ENCODE data around the gene KCTD7.
"Not testable (repeated sequence)": the region's sequence is repeated elsewhere in the genome, so short reads cannot be mapped to it uniquely, and the experiment has no call there.

Gene KCTD7

GRCh38 chr7:66630531-66630930, 1.9 kb downstream of the KCTD7 start:
- TF ChIP-seq CTCF (conservative IDR thresholded peaks at IDR 0.05) = no peak
- no peak overlapping the region for H3K27ac ChIP-seq

DNA sequence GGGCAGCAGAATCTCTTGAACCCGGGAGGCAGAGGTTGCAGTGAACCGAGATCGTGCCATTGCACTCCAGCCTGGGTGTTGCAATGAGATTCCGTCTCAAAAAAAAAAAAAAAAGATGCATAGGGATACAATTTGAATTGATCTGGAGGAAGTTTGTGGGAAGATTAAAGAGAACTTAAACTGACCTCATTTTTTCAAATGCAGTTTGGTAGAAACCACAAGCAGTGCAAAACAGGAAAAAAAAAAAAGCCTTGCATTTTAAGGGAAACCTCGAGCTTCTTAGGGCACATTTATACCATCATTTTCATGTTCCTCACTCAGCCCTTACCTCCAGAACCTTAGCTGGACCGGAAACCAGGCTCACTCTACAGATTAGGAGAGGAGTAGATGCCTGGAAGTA, 2.8 kb downstream of the KCTD7 start:
- no peak for TF ChIP-seq CTCF (conservative IDR thresholded peaks at IDR 0.05)
- no peak overlapping the region for H3K27ac ChIP-seq

DNA sequence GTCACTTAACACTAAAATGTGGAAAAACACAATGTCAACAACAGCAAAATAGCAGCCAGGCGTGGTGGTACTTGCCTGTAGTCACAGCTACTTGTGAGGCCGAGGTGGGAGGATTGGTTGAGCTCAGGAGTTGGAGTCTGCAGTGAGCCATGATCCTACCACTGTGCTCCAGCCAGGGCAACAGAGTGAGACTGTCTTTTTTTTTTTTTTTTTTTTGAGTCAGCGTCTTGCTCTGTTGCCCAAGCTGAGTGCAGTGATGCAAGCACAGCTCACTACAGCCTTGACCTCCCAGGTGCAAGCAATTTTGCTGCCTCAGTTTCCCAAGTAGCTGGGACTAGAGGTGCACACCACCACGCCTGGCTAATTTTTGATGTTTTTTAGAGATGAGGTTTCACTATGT, 6.1 kb downstream of the KCTD7 start:
- no peak overlapping the region for H3K27ac ChIP-seq
- TF ChIP-seq CTCF (conservative IDR thresholded peaks at IDR 0.05) = no peak

- H3K27ac ChIP-seq = not testable (repeated sequence)
Observed at GRCh38 chr7:66635322-66635981, 6.8 kb downstream of the KCTD7 start.

DNA sequence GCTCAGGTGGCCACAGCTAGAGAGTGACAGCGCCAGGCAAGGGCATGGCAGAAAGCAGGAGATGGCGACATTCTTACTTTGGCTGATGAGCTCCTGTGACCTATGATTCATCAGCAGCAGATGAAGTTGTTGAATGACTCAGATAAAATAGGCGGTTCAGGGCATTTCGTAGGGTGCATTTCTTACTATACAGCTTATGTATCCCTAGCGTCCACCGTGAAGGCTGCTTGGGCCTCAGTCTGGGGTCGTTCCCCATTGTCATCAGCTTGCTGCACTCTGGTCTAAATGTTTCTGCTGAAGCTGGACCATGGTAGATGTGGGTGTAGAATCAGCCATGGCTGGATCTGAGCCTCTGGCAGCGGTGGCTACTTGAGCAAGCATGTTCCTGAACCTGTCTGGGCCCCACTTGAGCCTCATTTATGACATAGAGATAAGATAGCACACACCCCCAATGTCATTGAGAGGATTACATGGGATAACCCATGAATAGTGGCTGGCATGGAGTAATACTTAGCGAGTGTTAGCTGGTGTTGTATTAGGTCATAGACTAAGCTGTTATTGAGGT, 7.4 kb downstream of the KCTD7 start:
- not testable (repeated sequence) for H3K27ac ChIP-seq

DNA sequence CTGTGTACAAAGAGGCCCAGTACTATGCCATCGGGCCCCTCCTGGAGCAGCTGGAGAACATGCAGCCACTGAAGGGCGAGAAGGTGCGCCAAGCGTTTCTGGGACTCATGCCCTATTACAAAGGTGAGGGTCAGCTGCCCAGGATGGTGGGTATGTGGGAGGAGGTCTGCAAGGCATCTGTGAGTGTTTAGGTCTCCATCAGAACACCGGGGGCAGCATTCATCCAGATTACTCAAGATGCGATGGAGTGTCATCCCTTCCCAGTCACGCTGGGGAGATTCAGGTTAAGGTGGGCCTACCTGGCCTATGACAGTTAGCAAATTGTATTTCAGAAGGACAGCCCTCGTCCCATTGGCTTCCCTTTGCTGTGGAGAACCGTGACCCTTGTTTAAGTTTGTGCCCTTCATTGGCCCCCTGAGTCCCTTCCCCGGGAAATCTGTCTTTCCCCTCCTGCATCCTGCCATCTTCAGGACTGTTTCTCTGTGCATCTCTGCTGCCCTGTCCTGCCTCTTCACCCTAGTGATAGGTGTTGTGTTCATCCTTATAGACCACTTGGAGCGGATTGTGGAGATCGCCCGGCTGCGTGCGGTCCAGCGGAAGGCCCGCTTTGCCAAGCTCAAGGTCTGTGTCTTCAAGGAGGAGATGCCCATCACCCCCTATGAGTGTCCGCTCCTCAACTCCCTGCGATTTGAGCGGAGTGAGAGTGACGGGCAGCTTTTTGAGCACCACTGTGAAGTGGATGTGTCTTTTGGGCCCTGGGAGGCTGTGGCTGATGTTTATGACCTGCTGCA, 9.8 kb downstream of the KCTD7 start:
- TF ChIP-seq CTCF (conservative IDR thresholded peaks at IDR 0.05) = no peak
- H3K27ac ChIP-seq = no peak overlapping the region

DNA sequence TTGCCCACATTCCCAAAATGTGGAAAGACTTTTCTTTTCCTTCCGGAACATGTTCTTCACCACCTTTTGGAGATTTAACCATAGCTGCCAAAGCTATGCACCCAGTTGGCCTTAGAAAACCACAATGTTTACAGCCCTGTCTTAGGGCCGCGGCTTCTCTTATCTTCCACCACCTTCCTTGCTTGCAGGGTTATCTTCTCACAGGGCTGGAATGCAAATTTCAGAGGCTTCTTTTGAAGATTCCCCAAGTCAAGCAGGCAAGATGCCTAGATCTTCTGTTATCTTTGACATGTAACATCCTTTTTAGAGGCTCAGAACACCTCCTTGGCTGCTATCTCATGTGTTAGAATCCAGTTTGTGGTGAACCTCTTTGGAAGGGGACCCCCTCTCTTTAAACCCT, 11.1 kb downstream of the KCTD7 start:
- no peak for TF ChIP-seq CTCF (conservative IDR thresholded peaks at IDR 0.05)
- H3K27ac ChIP-seq = peak overlapping the region; percentile 36

GRCh38 chr7:66640802-66641525, 12.3 kb downstream of the KCTD7 start:
- peak overlapping the region; percentile 36 for H3K27ac ChIP-seq
- TF ChIP-seq CTCF (conservative IDR thresholded peaks at IDR 0.05) = no peak
